Measurements from ENCODE around the gene HJURP.
A peak's percentile ranks its signal among the peaks of the same experiment; 100 is the strongest.

HJURP gene

DNA sequence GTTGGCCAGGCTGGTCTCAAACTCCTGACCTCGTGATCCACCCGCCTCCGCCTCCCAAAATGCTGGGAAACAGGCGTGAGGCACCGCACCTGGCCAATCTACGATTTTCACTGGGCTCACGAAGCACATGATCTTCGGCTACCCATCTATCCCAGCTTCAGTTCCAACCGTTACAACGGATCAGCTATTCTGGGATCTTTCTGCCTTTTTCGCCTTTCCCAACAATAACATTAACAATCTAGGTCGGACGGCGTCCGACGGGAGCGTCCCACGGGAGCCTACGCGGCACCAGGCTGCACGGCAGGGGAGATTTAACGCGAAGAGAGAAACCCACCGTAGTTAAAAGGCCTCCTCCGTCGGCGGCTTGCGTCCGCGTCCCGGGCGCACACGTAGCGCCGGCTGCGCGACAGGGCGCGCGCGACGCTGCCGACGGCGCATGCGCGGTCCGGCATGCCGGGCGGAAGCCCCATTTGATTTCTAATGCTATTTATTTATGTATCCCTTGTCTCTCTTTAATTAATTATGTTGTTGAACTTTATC, 13.7 kb upstream of the HJURP start, which contains the start of gene MSL3B:
Gene MSL3B, minus strand, starts transcription at position 394 of the 540 bp plus-strand sequence.
- H3K4me3 ChIP-seq (ENCODE audit: low read depth, low read length): peak within 1 kb of the TSS; percentile 75
- peak; percentile 61 for DNase-seq (ENCODE audit: low read depth)
- no peak for TF ChIP-seq CTCF (conservative IDR thresholded peaks at IDR 0.05; ENCODE audit: low read depth, low read length)

GRCh38 chr2:233866479-233866878, 12.1 kb upstream of the HJURP start:
- no peak for TF ChIP-seq CTCF (conservative IDR thresholded peaks at IDR 0.05; ENCODE audit: low read depth, low read length)
- DNase-seq (ENCODE audit: low read depth): no peak
- no peak overlapping the region for H3K4me3 ChIP-seq (ENCODE audit: low read depth, low read length)

GRCh38 chr2:233865838-233866237, 11.5 kb upstream of the HJURP start:
- DNase-seq (ENCODE audit: low read depth): no peak
- peak; percentile 39 for TF ChIP-seq CTCF (conservative IDR thresholded peaks at IDR 0.05; ENCODE audit: low read depth, low read length)
- no peak overlapping the region for H3K4me3 ChIP-seq (ENCODE audit: low read depth, low read length)

DNA sequence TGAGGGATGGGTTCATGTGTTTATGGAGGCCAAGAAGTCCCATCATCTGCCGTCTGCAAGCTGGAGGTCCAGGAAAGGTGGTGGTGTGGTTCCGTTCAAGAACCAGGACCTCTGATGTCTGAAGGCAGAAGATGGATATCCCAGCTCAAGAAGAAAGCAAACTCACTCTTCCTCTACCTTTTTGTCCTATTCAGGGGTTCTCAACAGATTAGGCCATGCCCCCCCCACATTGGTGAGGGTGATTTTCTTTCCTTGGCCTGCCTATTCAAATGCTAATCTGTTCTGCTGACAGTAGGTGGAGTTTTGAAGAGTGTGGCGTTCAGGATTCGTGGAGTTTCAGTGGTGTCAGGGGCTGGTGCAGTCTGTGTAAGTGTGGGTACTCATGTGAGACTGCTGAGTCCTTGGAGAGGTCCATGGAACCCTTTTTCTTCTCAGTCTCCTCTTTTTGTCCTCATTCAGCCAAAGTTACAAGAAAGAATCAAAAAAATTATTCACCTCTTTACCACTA, 8.0 kb upstream of the HJURP start:
- no peak for DNase-seq (ENCODE audit: low read depth)
- no peak overlapping the region for H3K4me3 ChIP-seq (ENCODE audit: low read depth, low read length)
- no peak for TF ChIP-seq CTCF (conservative IDR thresholded peaks at IDR 0.05; ENCODE audit: low read depth, low read length)

DNA sequence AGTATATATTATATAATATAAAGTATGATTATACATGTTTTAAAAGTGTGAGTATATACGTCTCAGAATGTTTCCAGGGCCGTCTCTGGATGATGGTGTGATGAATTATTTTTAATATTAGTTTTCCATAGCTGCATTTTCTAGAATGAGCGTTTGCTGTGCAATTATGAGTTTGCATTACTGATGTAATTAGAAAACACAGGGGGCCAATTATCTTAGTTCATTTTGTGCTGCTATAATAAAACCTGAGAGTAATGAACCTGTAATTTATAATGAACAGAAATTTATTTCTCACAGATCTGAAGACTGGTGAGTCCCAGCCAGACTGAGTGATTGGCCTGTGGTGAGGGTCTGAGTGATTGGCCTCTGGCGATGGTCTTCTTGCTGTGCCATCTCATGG, 4.0 kb upstream of the HJURP start:
- TF ChIP-seq CTCF (conservative IDR thresholded peaks at IDR 0.05; ENCODE audit: low read depth, low read length): no peak
- H3K4me3 ChIP-seq (ENCODE audit: low read depth, low read length): no peak overlapping the region
- no peak for DNase-seq (ENCODE audit: low read depth)

- H3K4me3 ChIP-seq (ENCODE audit: low read depth, low read length): no peak overlapping the region
- peak; percentile 44 for DNase-seq (ENCODE audit: low read depth)
- peak; percentile 74 for TF ChIP-seq CTCF (conservative IDR thresholded peaks at IDR 0.05; ENCODE audit: low read depth, low read length)
These were observed 3.3 kb upstream of the HJURP start for GRCh38 chr2:233857511-233858141.

DNA sequence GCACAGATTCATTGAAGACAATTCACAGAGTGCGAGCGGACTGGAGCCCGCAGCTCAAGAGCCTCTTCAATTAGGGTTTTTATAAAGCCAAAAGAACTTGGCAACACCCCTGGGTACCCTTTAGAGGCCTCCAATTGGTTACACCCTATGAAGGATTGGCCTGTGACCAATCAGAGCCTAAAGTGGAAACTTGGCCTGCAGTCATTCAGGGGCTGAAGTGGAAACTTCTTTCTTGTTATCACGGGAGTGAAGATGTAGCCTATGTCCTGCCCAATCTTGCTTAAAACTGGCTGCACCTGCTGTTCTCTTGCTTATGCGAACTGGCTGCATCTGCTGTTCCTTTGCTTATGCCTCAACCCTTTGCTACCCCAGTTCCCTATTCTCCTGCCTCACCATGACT, 1.8 kb upstream of the HJURP start:
- no peak for TF ChIP-seq CTCF (conservative IDR thresholded peaks at IDR 0.05; ENCODE audit: low read depth, low read length)
- DNase-seq (ENCODE audit: low read depth): no peak
- H3K4me3 ChIP-seq (ENCODE audit: low read depth, low read length): no peak overlapping the region

Data from choroid plexus epithelial cell (primary cell).